Left cardiac atrium (tissue), 4 donors: Measurements from ENCODE around the gene XYLT2. TPM values are rescaled to one million over a fixed set of nuclear protein-coding genes. Genes with fewer than 3 reads are reported as not detected.
A peak's percentile ranks its signal among the peaks of the same experiment; 100 is the strongest.
"Not testable (repeated sequence)": the region's sequence is repeated elsewhere in the genome, so short reads cannot be mapped to it uniquely, and the experiment has no call there.

Experiments
- ATAC-seq, 2 donors: fragments of 200-7000 bp; cut with Tn5 transposase; one replicate each; pipeline ENCODE4 v1.9.1; 2020; ENCODE audit warnings: mild to moderate bottlenecking in 2 of 2, moderate library complexity in 2 of 2
- DNase-seq: peaks from one replicate; pipeline ENCODE4 v3.0.0-alpha.2; 2020
- intact Hi-C, 2 donors: fragments of 100-400 bp; cut with DNase I; formaldehyde crosslinking; loops; one replicate each; pipeline versions ENCODE4 v1.14.1 to v1.15.1; 2022 to 2023
- total RNA-seq, 2 donors: library from RNA; stranded (reverse); fragmentation: NEBNext Ultra II Directional; extraction: Animal tissue kit (Norgen Biotek cat#: 25700); gene quantifications; one replicate each; pipeline ENCODE4 v1.2.1, GENCODE V29; 2021
- donor health status: DM: no; HTN: yes; CAD: no.
- donor health status: DM: no; HTN: yes; CAD: no; lungs with severe emphysema.
- donor health status: DM: yes; HTN: yes; CAD: no.
- donor health status: Dilated cardiomyopathy.

Gene XYLT2
- total RNA-seq, 2 donors from 2014 or later, result 13.6 to 17.3 TPM

- DNase-seq (no peak), ATAC-seq (no peak)
- intact Hi-C loops, result no loop called here
Measured at GRCh38 chr17:50317121-50317520, 28.8 kb upstream of the XYLT2 start.

GRCh38 chr17:50318501-50319285 is 27.2 kb upstream of the XYLT2 start:
- intact Hi-C loops, result no loop called here
- ATAC-seq (no peak), DNase-seq (no peak)

GRCh38 chr17:50319306-50320004 is 26.5 kb upstream of the XYLT2 start:
- no peak for DNase-seq
- ATAC-seq, result no peak
- intact Hi-C loops, result no loop called here

- intact Hi-C loops, result no loop called here
Measured at GRCh38 chr17:50322271-50322670, 23.7 kb upstream of the XYLT2 start.

GRCh38 chr17:50323060-50323459 is 22.9 kb upstream of the XYLT2 start:
- DNase-seq (no peak), ATAC-seq (no peak)
- intact Hi-C loops, result no loop called here

More at GRCh38 chr17:50322271-50322670, 23.7 kb upstream of the XYLT2 start:
- DNase-seq (no peak), ATAC-seq (no peak)

GRCh38 chr17:50325906-50326305 is 20.0 kb upstream of the XYLT2 start:
- intact Hi-C loops, result no loop called here
- DNase-seq, result no peak
- ATAC-seq, result no peak

- intact Hi-C loops, result no loop called here
- ATAC-seq (no peak), DNase-seq (no peak)
Measured at GRCh38 chr17:50326831-50327364, 19.0 kb upstream of the XYLT2 start.

- DNase-seq, result no peak
- ATAC-seq, result no peak
- intact Hi-C loops, result no loop called here
Measured at GRCh38 chr17:50328363-50329325, 17.3 kb upstream of the XYLT2 start.

GRCh38 chr17:50329716-50330115 is 16.2 kb upstream of the XYLT2 start:
- no peak for DNase-seq
- intact Hi-C loops, result no loop called here
- ATAC-seq, result peak in 1 of 2 donors; percentile 27

- intact Hi-C loops, result no loop called here
- DNase-seq (no peak), ATAC-seq (no peak)
Measured at GRCh38 chr17:50330151-50330775, 15.7 kb upstream of the XYLT2 start.

- DNase-seq, result no peak
- peak in 1 of 2 donors; percentile 85 for ATAC-seq
- intact Hi-C loops, result no loop called here
Measured at GRCh38 chr17:50331085-50331791, 14.7 kb upstream of the XYLT2 start.

GRCh38 chr17:50332196-50332595 is 13.7 kb upstream of the XYLT2 start:
- intact Hi-C loops, result no loop called here
- ATAC-seq (peak; percentile 54 to 93), DNase-seq (no peak)

- DNase-seq, ATAC-seq, intact Hi-C loops: not testable (repeated sequence)
Measured at GRCh38 chr17:50333291-50334057, 12.5 kb upstream of the XYLT2 start.

- intact Hi-C loops, result no loop called here
- DNase-seq (no peak), ATAC-seq (no peak)
Measured at GRCh38 chr17:50337956-50338355, 8.0 kb upstream of the XYLT2 start.

- DNase-seq (no peak), ATAC-seq (no peak)
- intact Hi-C loops, result no loop called here
Measured at GRCh38 chr17:50338645-50339044, 7.3 kb upstream of the XYLT2 start.

GRCh38 chr17:50339381-50339780 is 6.5 kb upstream of the XYLT2 start:
- intact Hi-C loops, result no loop called here
- no peak for DNase-seq
- ATAC-seq, result peak in 1 of 2 donors; percentile 59

GRCh38 chr17:50344731-50345365 is 1.1 kb upstream of the XYLT2 start:
- intact Hi-C loops, result no loop called here
- ATAC-seq (peak in 1 of 2 donors; percentile 4), DNase-seq (no peak)
